Heart left ventricle (tissue), 16 donors: Measurements from ENCODE around the gene RAB19. TPM values are rescaled to one million over a fixed set of nuclear protein-coding genes. Genes with fewer than 3 reads are reported as not detected.
A peak's percentile ranks its signal among the peaks of the same experiment; 100 is the strongest.

ENCODE experiments used
- ATAC-seq, 4 donors: fragments of 200-7000 bp; cut with Tn5 transposase; one replicate each; pipeline ENCODE4 v1.9.1; 2020 to 2022; ENCODE audit warnings: moderate library complexity in 4 of 4, mild to moderate bottlenecking in 3 of 4, moderate number of reproducible peaks in 1 of 4
- DNase-seq, 5 donors: peaks; one replicate each; pipeline ENCODE4 v3.0.0-alpha.2; 2020
- H3K27ac ChIP-seq, 12 donors: fragments of 200-600 bp; sonication (generic) in 4 of 12; one replicate each; pipeline versions ENCODE4 v1.5.0 to v1.8.0; 2016 to 2022; ENCODE audit warnings: mild to moderate bottlenecking in 2 of 12
- H3K27me3 ChIP-seq, 9 donors: fragments of 200-600 bp; sonication (generic) in 2 of 9; one replicate each; pipeline versions ENCODE4 v1.5.1 to v1.8.0; 2016 to 2022; ENCODE audit warnings: mild to moderate bottlenecking in 3 of 9
- H3K36me3 ChIP-seq, 9 donors: fragments of 200-600 bp; sonication (generic) in 2 of 9; one replicate each; pipeline versions ENCODE4 v1.5.0 to v1.8.0; 2018 to 2022; ENCODE audit warnings: mild to moderate bottlenecking in 2 of 9
- H3K4me1 ChIP-seq, 12 donors: fragments of 200-600 bp; sonication (generic) in 4 of 12; one replicate each; pipeline versions ENCODE4 v1.5.0 to v1.8.0; 2016 to 2022; ENCODE audit warnings: mild to moderate bottlenecking in 3 of 12
- H3K4me3 ChIP-seq, 12 donors: fragments of 200-600 bp; sonication (generic) in 4 of 12; one replicate each; pipeline versions ENCODE4 v1.5.0 to v1.8.0; 2017 to 2022; ENCODE audit warnings: mild to moderate bottlenecking in 9 of 12, moderate library complexity in 4 of 12
- H3K9me3 ChIP-seq, 12 donors: fragments of 200-600 bp; sonication (generic) in 4 of 12; one replicate each; pipeline versions ENCODE4 v1.5.0 to v1.8.0; 2016 to 2022; ENCODE audit warnings: mild to moderate bottlenecking in 1 of 12
- CTCF ChIP-seq, 12 donors: fragments of 200-600 bp; sonication (generic) in 4 of 12; IDR thresholded peaks; one replicate each; pipeline versions ENCODE4 v1.5.0 to v1.8.0; 2018 to 2022; ENCODE audit warnings: antibody characterized with exemption in 12 of 12, mild to moderate bottlenecking in 5 of 12
- POLR2A ChIP-seq, 2 donors: fragments of 450-650 bp; IDR thresholded peaks; one replicate each; pipeline ENCODE4 v1.6.1; 2017; ENCODE audit warnings: antibody characterized with exemption in 2 of 2, mild to moderate bottlenecking in 2 of 2, moderate library complexity in 2 of 2
- WGBS, 4 donors: extraction: QIAGEN DNeasy Blood & Tissue Kit in 2 of 4; methylation state at CpG; one replicate each; pipeline versions ENCODE4 v1.1.5 to v1.1.7; 2013 to 2018; 5-methylcytosine and 5-hydroxymethylcytosine counted together
- intact Hi-C, 10 donors: fragments of 100-400 bp; cut with DNase I; formaldehyde crosslinking; loops; one replicate each; pipeline versions ENCODE4 v1.11.1 to v1.14.2; 2022
- long read RNA-seq, 3 donors: library from polyadenylated mRNA; unstranded; transcript quantifications; one replicate each; pipeline ENCODE4 v2.0.0, GENCODE V29; 2020 to 2021
- polyA plus RNA-seq, 2 donors: library from polyadenylated mRNA; stranded (reverse); fragments of 200-250 nt; gene quantifications; one replicate each; pipeline ENCODE4 v1.2.3, GENCODE V29; 2013
- total RNA-seq, 9 donors: library from RNA; depleted of rRNA in 2 of 9; stranded (reverse); fragments of >200 nt in 2 of 9; fragmentation: NEBNext Ultra II Directional in 3 of 9; extraction: Animal tissue kit (Norgen Biotek cat#: 25700) in 3 of 9; gene quantifications; one replicate each; pipeline versions ENCODE4 v1.1.0 to v1.2.4, GENCODE V29; 2016 to 2023
- donor health status: ischemic (EF 13 %, LVEDD 7.1; RV severe dilation, severe dysfunction).
- donor health status: healthy with polysubstance abuse.
- donor health status: DM: no; HTN: yes; CAD: no.
- donor health status: DM: no; HTN: no; CAD: no.
- donor health status: ischemic (EF 25% LVEDD 6.9; RV normal size, moderate dysfunction).
- donor health status: ischemic (EF 25% LVEDD 5.7; RV mildly dilated, moderate dysfunction).
- donor health status: healthy.
- donor health status: DM: yes; HTN: yes; CAD: no.
- donor health status: ischemic (EF 35%, LVEDD 5.7; RV mildly dilated, moderate dysfunction).
- donor health status: nonischemic (EF 11% LVEDD 7.7; RV severe dilation, severe dysfunction).
- donor health status: DM: yes; HTN: yes; CAD: no.
- donor health status: PGD.
- donor health status: ischemic (EF 29% LVEDD 5.4; RV normal size, mild dysfunction).
- donor health status: nonischemic (EF 23%, LVEDD 6.1; RV moderate dilation, normal function).

The RAB19 gene, protein sequence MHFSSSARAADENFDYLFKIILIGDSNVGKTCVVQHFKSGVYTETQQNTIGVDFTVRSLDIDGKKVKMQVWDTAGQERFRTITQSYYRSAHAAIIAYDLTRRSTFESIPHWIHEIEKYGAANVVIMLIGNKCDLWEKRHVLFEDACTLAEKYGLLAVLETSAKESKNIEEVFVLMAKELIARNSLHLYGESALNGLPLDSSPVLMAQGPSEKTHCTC
- total RNA-seq (not detected), polyA plus RNA-seq (not detected)
- long read RNA-seq, donor 1, result 0 reads
- long read RNA-seq, donor 2, result 0 reads
- long read RNA-seq, donor 3, result 0 reads

- WGBS, 4 donors, result 10 to 15% (median 13%) methylated on average over 22 of the region's 22 CpGs
- intact Hi-C loops, result no loop called here
- H3K27ac ChIP-seq, result peak within 1 kb of the TSS in 1 of 12 donors; percentile 23
Observed at GRCh38 chr7:140403878-140404564, at the start of gene RAB19. Gene RAB19 (plus strand): TSS chr7:140404058. CDS start chr7:140407647, 3,589 bp downstream.

GRCh38 chr7:140358024-140358411 lies 45.8 kb upstream of the RAB19 start:
- ATAC-seq, result no peak
- peak overlapping the region in 1 of 12 donors; percentile 38 for H3K27ac ChIP-seq
- DNase-seq, result no peak
- intact Hi-C loops, result no loop called here
- H3K27me3 ChIP-seq, result no peaks in the 10 kb centered on the region
- peaks cover 0 to 57% (median 32%) of the 10 kb centered on the region in 9 donors for H3K36me3 ChIP-seq
- no peak for TF ChIP-seq CTCF (IDR thresholded peaks at IDR 0.05)
- TF ChIP-seq POLR2A (IDR thresholded peaks at IDR 0.05), result no peak
- no peaks in the 10 kb centered on the region for H3K9me3 ChIP-seq
- 91 to 96% (median 94%) methylated on average over 3 of the region's 3 CpGs for WGBS, 4 donors
- H3K4me3 ChIP-seq, result no peak overlapping the region
- peaks cover 0 to 16% (median 0%) of the 10 kb centered on the region in 12 donors for H3K4me1 ChIP-seq

More at GRCh38 chr7:140403878-140404564, at the start of gene RAB19:
- ATAC-seq (peak in 3 of 4 donors; percentile 30 to 48 (median 38)), DNase-seq (no peak)
- H3K27me3 ChIP-seq, result peaks cover 0 to 39% (median 7%) of the 10 kb centered on the region in 9 donors
- H3K4me3 ChIP-seq, result peak within 1 kb of the TSS in 7 of 12 donors; percentile 17 to 54 (median 25)
- H3K9me3 ChIP-seq, result no peaks in the 10 kb centered on the region
- TF ChIP-seq CTCF (IDR thresholded peaks at IDR 0.05), result no peak
- no peak for TF ChIP-seq POLR2A (IDR thresholded peaks at IDR 0.05)
- H3K36me3 ChIP-seq, result no peaks in the 10 kb centered on the region
- H3K4me1 ChIP-seq, result peaks cover 0 to 10% (median 0%) of the 10 kb centered on the region in 12 donors

- Histone ChIP-seq H3K27me3 (no peaks in the 10 kb centered on the region), H3K4me3 (peak overlapping the region in 1 of 12 donors; percentile 45), H3K9me3 (no peaks in the 10 kb centered on the region), H3K27ac (peak overlapping the region in 1 of 12 donors; percentile 38), H3K36me3 (peaks cover 0 to 52% (median 27%) of the 10 kb centered on the region in 9 donors), H3K4me1 (peaks cover 0 to 16% (median 0%) of the 10 kb centered on the region in 12 donors)
- intact Hi-C loops, result no loop called here
- ATAC-seq (peak in 2 of 4 donors; percentile 36), DNase-seq (no peak)
- TF ChIP-seq CTCF (IDR thresholded peaks at IDR 0.05), result no peak
- TF ChIP-seq POLR2A (IDR thresholded peaks at IDR 0.05), result no peak
- WGBS, 4 donors, result 81 to 88% (median 86%) methylated on average over 10 of the region's 10 CpGs
Observed at GRCh38 chr7:140358412-140359051, 45.3 kb upstream of the RAB19 start.
